Astrocyte (in vitro differentiated cells and primary cell): ENCODE results near the gene KRTAP2-1.

ENCODE experiments used
- CTCF ChIP-seq: IDR thresholded peaks from 2 replicates; pipeline ENCODE4 v1.5.1; 2011; ENCODE audit warnings: low read depth, mild to moderate bottlenecking, inconsistent platforms, low read length, moderate library complexity; ENCODE audit not compliant: insufficient read depth
- EZH2 ChIP-seq: IDR thresholded peaks from 2 replicates; pipeline ENCODE4 v1.6.1; 2012; ENCODE audit warnings: mild to moderate bottlenecking, low read length, inconsistent platforms; ENCODE audit not compliant: insufficient read depth

GRCh38 chr17:41048441-41048840, 1.3 kb upstream of the KRTAP2-1 start:
- TF ChIP-seq CTCF, result no peak
- TF ChIP-seq EZH2, result no peak
